SH-SY5Y (cell line): ENCODE results near the gene RNASET2.

Experiments used
- GATA2 ChIP-seq: IDR thresholded peaks from 2 replicates; pipeline ENCODE4 v1.6.1; 2011; ENCODE audit warnings: mild to moderate bottlenecking, low read depth, low read length
- GATA3 ChIP-seq: IDR thresholded peaks from 2 replicates; pipeline ENCODE4 v1.6.1; 2011; ENCODE audit warnings: low read depth, mild to moderate bottlenecking, low read length, moderate library complexity

- TF ChIP-seq GATA2 (no peak), GATA3 (no peak)
These were observed 896 bp upstream of the RNASET2 start for GRCh38 chr6:166957087-166957804.
